ENCODE results near the gene ATP8A2.
"Not testable (repeated sequence)": the region's sequence is repeated elsewhere in the genome, so short reads cannot be mapped to it uniquely, and the experiment has no call there.

The ATP8A2 gene

DNA sequence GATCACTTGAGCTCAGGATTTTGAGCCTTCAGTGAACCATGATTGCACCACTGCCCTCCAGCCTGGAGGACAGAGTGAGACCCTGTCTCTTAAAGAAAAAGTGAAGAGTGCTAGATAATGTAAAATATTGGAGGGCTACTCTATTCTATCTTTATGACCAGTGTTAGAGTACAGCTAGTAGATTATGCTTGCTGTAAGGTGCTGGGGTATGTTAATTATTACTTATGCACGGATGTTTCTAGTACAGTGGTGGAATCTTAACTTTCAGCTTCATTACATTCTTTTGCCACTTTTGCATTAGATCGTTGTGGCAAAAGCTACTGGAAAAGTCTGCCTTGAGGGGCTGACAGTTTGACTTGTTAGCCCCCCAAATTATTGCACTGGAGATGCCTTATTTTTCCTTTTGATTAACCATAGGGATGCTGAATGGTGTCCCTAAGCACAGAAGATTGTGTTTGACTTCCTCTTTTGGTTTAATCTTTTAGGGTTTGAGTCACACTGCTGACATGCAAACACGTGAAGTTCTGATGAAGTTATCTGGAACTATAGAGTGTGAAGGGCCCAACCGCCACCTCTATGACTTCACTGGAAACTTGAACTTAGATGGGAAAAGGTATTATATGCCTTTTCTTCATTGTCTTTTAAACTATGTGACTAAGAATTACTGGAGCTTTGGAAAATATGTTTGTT is 169.8 kb downstream of the ATP8A2 start:
- no peak for DNase-seq (ENCODE audit: low read depth in 2 of 2)

DNA sequence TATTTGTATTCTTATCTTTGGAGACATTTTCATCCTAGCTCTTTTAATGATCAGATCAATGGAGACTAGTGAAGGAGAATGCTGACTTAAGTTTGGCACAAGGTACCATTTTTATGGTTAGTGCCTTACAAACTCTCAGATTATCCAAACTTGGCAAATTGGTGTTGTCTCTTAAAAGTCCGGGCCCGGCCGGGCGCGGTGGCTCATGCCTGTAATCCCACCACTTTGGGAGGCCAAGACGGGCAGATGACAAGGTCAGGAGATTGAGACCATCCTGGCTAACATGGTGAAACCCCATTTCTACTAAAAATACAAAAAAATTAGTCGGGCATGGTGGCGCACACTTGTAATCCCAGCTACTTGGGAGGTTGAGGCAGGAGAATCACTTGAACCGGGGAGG is 177.2 kb downstream of the ATP8A2 start:
- DNase-seq (ENCODE audit: low read depth in 2 of 2): not testable (repeated sequence)

GRCh38 chr13:25561812-25562211 is 190.0 kb downstream of the ATP8A2 start:
- no peak for DNase-seq (ENCODE audit: low read depth in 2 of 2)

GRCh38 chr13:25570185-25570584 is 198.4 kb downstream of the ATP8A2 start:
- no peak for DNase-seq (ENCODE audit: low read depth in 2 of 2)

GRCh38 chr13:25571237-25571636 is 199.5 kb downstream of the ATP8A2 start:
- no peak for DNase-seq (ENCODE audit: low read depth in 2 of 2)

GRCh38 chr13:25572171-25572570 is 200.4 kb downstream of the ATP8A2 start:
- not testable (repeated sequence) for DNase-seq (ENCODE audit: low read depth in 2 of 2)

- peak; percentile 37 to 40 for DNase-seq (ENCODE audit: low read depth in 2 of 2)
Measured at GRCh38 chr13:25574437-25575411, 202.9 kb downstream of the ATP8A2 start.

- no peak for DNase-seq (ENCODE audit: low read depth in 2 of 2)
Measured at GRCh38 chr13:25575562-25575961, 203.8 kb downstream of the ATP8A2 start.

GRCh38 chr13:25578526-25578925 is 206.8 kb downstream of the ATP8A2 start:
- no peak for DNase-seq (ENCODE audit: low read depth in 2 of 2)

DNA sequence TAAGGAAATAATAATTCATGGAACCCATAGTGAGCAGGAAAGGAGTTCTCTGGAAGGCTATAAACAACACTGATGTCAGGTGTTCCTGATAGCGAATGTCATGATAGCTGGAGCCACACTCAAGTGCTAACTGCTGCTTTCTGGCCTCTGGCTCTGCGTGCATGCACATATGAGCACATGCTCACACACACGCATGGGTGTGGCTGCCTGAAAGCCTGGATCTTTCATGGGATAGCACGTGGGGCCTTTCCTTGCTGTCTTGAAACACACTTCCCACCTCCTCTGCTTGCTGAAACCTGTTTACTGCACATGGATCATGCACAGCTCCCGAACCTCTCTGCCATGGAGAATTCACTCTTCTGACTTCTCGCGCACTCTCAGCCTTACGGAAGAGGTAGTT is 207.4 kb downstream of the ATP8A2 start:
- no peak for DNase-seq (ENCODE audit: low read depth in 2 of 2)

DNA sequence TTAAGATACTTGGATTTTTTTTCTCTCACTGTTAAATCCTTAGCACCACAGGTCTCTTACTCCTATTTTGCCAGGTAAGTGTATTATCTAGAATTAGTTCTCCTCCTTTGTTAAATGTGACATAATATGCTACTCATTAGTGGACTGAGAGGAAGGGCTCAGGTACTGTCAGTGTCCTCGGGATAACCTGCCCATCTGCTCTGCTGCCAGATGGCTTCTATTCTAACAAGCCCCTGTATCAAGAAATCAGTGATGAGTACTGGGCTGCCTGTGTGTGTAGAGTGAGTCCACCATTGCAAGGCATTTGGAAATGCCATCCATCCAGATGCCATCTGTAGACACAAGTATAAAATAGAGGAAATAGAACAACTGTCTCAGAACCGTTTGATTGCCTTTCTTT is 209.6 kb downstream of the ATP8A2 start:
- DNase-seq (ENCODE audit: low read depth in 2 of 2): no peak

DNA sequence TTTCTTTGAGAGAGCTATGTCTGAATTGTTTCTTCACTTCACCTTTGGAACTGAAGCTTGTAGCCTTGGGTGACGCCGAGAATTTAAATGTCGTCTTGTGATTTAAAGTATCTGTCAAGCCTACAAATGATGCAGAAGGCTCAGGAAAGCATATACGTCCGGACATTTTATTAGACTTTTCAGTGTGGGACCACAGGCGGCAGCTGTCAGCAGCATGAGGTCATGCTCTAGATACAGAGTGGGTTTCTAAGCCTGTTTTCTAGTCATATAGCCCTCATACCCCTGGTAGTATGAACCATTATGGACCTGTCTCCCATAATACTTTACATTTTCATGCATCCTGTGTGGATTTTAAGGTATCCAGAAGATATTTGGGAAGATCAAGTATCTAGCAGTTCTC is 212.3 kb downstream of the ATP8A2 start:
- DNase-seq (ENCODE audit: low read depth in 2 of 2): no peak

GRCh38 chr13:25585000-25585399 is 213.2 kb downstream of the ATP8A2 start:
- DNase-seq (ENCODE audit: low read depth in 2 of 2): no peak

DNA sequence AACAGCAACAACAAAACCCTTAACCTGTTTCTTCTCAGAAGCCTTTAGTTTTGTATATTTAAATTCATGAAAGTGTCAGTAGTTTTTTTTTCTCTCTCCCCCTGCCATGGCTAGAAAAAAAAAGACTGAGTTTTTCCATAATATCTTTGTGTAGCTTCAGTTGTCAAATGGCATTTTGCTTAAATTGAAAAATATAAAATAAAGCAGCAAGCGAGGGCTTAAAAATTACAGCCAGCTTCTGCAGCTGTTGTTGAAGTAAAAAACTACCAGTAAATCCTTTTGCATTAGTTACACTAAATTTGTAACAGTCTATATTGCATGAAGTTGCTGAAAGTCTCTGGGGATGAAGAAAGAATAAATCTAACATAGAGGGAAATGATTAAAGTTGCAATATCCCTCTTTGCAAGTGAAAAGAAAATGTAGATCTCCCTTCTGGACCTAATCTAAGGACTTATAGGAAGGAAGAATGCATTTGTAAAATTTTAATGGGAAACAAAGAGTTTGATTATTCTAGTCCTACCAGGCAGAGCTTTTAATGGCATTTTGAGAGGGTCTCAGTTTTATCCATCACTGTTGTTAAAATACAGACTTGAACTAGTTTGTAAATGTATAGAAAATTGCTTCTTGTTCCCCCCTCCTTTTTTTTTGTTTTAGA is 215.7 kb downstream of the ATP8A2 start:
- no peak for DNase-seq (ENCODE audit: low read depth in 2 of 2)

GRCh38 chr13:25588336-25589060 is 216.7 kb downstream of the ATP8A2 start:
- no peak for DNase-seq (ENCODE audit: low read depth in 2 of 2)

- DNase-seq (ENCODE audit: low read depth in 2 of 2): no peak
Measured at GRCh38 chr13:25598421-25598820, 226.6 kb downstream of the ATP8A2 start.

- DNase-seq (ENCODE audit: low read depth in 2 of 2): no peak
Measured at GRCh38 chr13:25602176-25602575, 230.4 kb downstream of the ATP8A2 start.

GRCh38 chr13:25604106-25604505 is 232.3 kb downstream of the ATP8A2 start:
- DNase-seq (ENCODE audit: low read depth in 2 of 2): no peak

DNA sequence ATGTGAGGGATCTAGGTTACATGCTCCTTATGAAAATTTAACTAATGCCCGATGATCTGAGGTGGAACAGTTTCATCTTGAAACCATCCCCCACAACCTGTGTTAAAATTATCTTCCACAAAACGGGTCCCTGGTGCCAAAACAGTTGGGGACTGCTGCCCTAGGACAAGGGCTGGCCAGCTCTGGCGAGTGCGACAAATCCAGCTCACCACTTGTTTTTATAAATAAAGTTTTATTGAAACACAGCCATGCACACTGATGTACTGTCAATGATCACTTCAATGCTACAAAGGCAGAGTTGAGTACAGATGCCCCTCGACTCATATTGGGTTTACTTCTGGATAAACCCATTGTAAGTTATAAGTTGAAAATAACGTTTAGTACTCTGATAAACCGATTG is 235.3 kb downstream of the ATP8A2 start:
- DNase-seq (ENCODE audit: low read depth in 2 of 2): no peak

- no peak for DNase-seq (ENCODE audit: low read depth in 2 of 2)
Measured at GRCh38 chr13:25608181-25608580, 236.4 kb downstream of the ATP8A2 start.

GRCh38 chr13:25616674-25617073 is 244.9 kb downstream of the ATP8A2 start:
- DNase-seq (ENCODE audit: low read depth in 2 of 2): no peak

DNA sequence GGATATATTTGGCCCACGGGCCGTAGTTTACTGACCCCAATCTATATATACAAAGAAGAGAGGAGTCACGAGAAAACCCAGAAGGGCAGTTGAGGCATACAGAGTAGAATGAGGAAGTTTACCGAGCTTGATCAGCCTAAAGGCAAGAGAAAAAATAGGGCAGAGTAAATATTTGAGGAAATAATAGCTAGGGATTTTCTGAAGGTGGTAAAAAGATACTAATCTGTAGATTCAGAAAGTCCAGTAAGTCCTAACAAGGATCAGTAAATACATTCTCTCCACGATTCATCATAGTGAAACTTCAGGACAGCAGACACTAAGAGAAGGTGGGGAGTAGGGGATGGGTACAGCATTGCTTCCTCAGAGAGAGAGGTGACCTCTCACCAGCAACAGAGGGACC is 248.1 kb downstream of the ATP8A2 start:
- no peak for DNase-seq (ENCODE audit: low read depth in 2 of 2)
